Astrocyte (in vitro differentiated cells and primary cell): Measurements from ENCODE around the gene TSPAN14. TPM values are rescaled to one million over a fixed set of nuclear protein-coding genes. Genes with fewer than 3 reads are reported as not detected.

ENCODE experiments used
- DNase-seq: peaks from one replicate; pipeline ENCODE4 v3.0.0-alpha.2; 2010; ENCODE audit warnings: low read depth
- FAIRE-seq: peaks from 2 replicates; lab custom pipeline; 2011; peaks lifted over from hg19 to GRCh38; lab: Jason Lieb, UNC
- H2AFZ ChIP-seq: 2 replicates; pipeline ENCODE4 v1.6.0; 2012; ENCODE audit warnings: low read depth, low read length, inconsistent platforms
- H3K27ac ChIP-seq: 2 replicates; pipeline ENCODE4 v1.5.1; 2011; ENCODE audit warnings: low read depth, low read length, inconsistent platforms
- H3K27me3 ChIP-seq: 2 replicates; pipeline ENCODE4 v1.6.0; 2011; ENCODE audit warnings: low read length, inconsistent platforms; ENCODE audit not compliant: insufficient read depth
- H3K36me3 ChIP-seq: 2 replicates; pipeline ENCODE4 v1.5.1; 2011; ENCODE audit warnings: low read length, inconsistent platforms; ENCODE audit not compliant: insufficient read depth
- H3K4me1 ChIP-seq: 2 replicates; pipeline ENCODE4 v1.5.1; 2011; ENCODE audit warnings: low read length, inconsistent platforms; ENCODE audit not compliant: insufficient read depth
- H3K4me2 ChIP-seq: 2 replicates; pipeline ENCODE4 v1.6.0; 2012; ENCODE audit warnings: low read length, inconsistent platforms
- H3K4me3 ChIP-seq: 2 replicates; pipeline ENCODE4 v1.5.1; 2011; ENCODE audit warnings: low read depth, mild to moderate bottlenecking, low read length, inconsistent platforms; ENCODE audit not compliant: insufficient read depth
- H3K79me2 ChIP-seq: 2 replicates; pipeline ENCODE4 v1.6.0; 2012; ENCODE audit warnings: mild to moderate bottlenecking, low read length, inconsistent platforms; ENCODE audit not compliant: insufficient read depth
- H3K9ac ChIP-seq: 2 replicates; pipeline ENCODE4 v1.6.0; 2012; ENCODE audit warnings: mild to moderate bottlenecking, low read length, inconsistent platforms
- H3K9me3 ChIP-seq: 2 replicates; pipeline ENCODE4 v1.5.1; 2012; ENCODE audit warnings: low read depth, mild to moderate bottlenecking, low read length, inconsistent platforms; ENCODE audit not compliant: insufficient read depth
- H4K20me1 ChIP-seq: 2 replicates; pipeline ENCODE4 v1.6.0; 2012; ENCODE audit warnings: low read length, inconsistent platforms; ENCODE audit not compliant: insufficient read depth
- H3K27ac Mint-ChIP-seq: one replicate; pipeline ENCODE4 v1.8.0; 2021; ENCODE audit warnings: mild to moderate bottlenecking, mixed read lengths; ENCODE audit not compliant: unreplicated experiment
- H3K27me3 Mint-ChIP-seq: one replicate; pipeline ENCODE4 v1.8.0; 2021; ENCODE audit warnings: low read depth, mixed read lengths; ENCODE audit not compliant: unreplicated experiment
- H3K36me3 Mint-ChIP-seq: one replicate; pipeline ENCODE4 v1.8.0; 2021; ENCODE audit warnings: low read depth, mixed read lengths; ENCODE audit not compliant: unreplicated experiment
- H3K4me1 Mint-ChIP-seq: one replicate; pipeline ENCODE4 v1.8.0; 2021; ENCODE audit warnings: low read depth, mixed read lengths; ENCODE audit not compliant: unreplicated experiment
- H3K4me3 Mint-ChIP-seq: one replicate; pipeline ENCODE4 v1.8.0; 2021; ENCODE audit warnings: mild to moderate bottlenecking, moderate library complexity, mixed read lengths; ENCODE audit not compliant: unreplicated experiment
- H3K9me3 Mint-ChIP-seq: one replicate; pipeline ENCODE4 v1.8.0; 2021; ENCODE audit warnings: mild to moderate bottlenecking, mixed read lengths; ENCODE audit not compliant: unreplicated experiment
- CTCF ChIP-seq: IDR thresholded peaks from 2 replicates; pipeline ENCODE4 v1.5.1; 2011; ENCODE audit warnings: low read depth, mild to moderate bottlenecking, inconsistent platforms, low read length, moderate library complexity; ENCODE audit not compliant: insufficient read depth
- EZH2 ChIP-seq: IDR thresholded peaks from 2 replicates; pipeline ENCODE4 v1.6.1; 2012; ENCODE audit warnings: mild to moderate bottlenecking, low read length, inconsistent platforms; ENCODE audit not compliant: insufficient read depth
- total RNA-seq: library from RNA; stranded (reverse); gene quantifications from 2 replicates; pipeline ENCODE4 v1.2.1, GENCODE V29; 2021

Gene TSPAN14
- total RNA-seq, 1 donor from 2014 or later = 140 TPM

DNA sequence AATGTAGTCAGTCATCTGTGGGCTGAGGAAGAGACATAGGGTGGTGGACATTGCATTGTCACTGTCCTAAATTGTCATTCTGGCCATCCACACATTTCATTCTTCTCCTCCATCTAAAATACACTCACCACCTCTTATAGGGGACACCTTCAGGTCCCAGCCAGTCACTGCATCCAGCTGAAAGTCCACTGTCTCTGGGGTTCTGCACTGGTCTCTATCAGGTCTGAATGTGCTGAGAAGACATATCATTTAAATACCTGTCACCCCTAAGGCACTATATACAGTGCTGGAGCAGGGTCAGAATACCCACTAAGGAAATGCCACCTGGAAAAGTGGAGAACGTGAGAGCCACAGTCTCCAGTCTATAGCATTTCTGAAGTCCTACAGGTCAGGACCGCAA lies 113.2 kb downstream of the TSPAN14 start:
- Histone ChIP-seq H3K27ac (no peak overlapping the region), H3K4me3 (no peak overlapping the region), H3K27me3 (no peaks in the 10 kb centered on the region), H2AFZ (no peak overlapping the region), H3K4me2 (no peak overlapping the region), H3K4me1 (no peaks in the 10 kb centered on the region), H3K79me2 (no peaks in the 10 kb centered on the region), H4K20me1 (no peaks in the 10 kb centered on the region), H3K9me3 (no peaks in the 10 kb centered on the region), H3K36me3 (no peaks in the 10 kb centered on the region), H3K9ac (no peak overlapping the region)
- no peaks in the 10 kb centered on the region for H3K4me1 Mint-ChIP-seq
- peaks cover 8% of the 10 kb centered on the region for H3K27me3 Mint-ChIP-seq
- no peaks in the 10 kb centered on the region for H3K36me3 Mint-ChIP-seq
- no peak for TF ChIP-seq EZH2
- TF ChIP-seq CTCF = no peak
- DNase-seq (no peak), FAIRE-seq (no peak)
- H3K27ac Mint-ChIP-seq = no peak overlapping the region
- H3K4me3 Mint-ChIP-seq = no peak overlapping the region
- no peaks in the 10 kb centered on the region for H3K9me3 Mint-ChIP-seq

GRCh38 chr10:80569131-80569895 lies 115.2 kb downstream of the TSPAN14 start:
- Histone ChIP-seq H3K27me3 (no peaks in the 10 kb centered on the region), H2AFZ (no peak overlapping the region), H3K4me3 (no peak overlapping the region), H3K9me3 (no peaks in the 10 kb centered on the region), H3K9ac (no peak overlapping the region), H3K79me2 (no peaks in the 10 kb centered on the region), H3K4me1 (no peaks in the 10 kb centered on the region), H3K4me2 (no peak overlapping the region), H3K27ac (no peak overlapping the region), H3K36me3 (no peaks in the 10 kb centered on the region), H4K20me1 (no peaks in the 10 kb centered on the region)
- Mint-ChIP-seq H3K4me1 (no peaks in the 10 kb centered on the region), H3K36me3 (no peaks in the 10 kb centered on the region), H3K27ac (no peak overlapping the region), H3K4me3 (no peak overlapping the region), H3K9me3 (no peaks in the 10 kb centered on the region), H3K27me3 (peaks cover 8% of the 10 kb centered on the region)
- DNase-seq (no peak), FAIRE-seq (no peak)
- TF ChIP-seq EZH2 (no peak), CTCF (no peak)

DNA sequence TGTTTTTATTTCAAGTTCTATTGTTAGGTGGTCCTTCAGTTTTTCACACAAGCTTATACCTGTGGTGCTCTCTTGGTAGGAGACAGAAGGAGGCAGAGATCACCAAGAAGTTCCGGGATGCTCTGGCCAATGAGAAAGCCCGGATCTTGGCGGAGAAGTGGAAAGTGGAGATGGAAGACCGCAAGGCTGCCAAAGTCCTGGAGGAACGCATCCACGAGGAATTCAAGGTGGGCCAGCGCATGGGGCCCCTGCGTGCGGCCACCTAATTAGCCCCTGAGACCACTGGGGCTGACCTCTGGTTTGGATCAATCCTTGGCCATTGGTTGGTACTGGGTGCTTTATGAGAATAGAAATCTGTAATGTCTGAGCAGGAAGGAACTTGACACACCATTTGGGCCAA lies 117.2 kb downstream of the TSPAN14 start:
- Histone ChIP-seq H3K4me1 (no peaks in the 10 kb centered on the region), H3K4me2 (no peak overlapping the region), H3K79me2 (no peaks in the 10 kb centered on the region), H3K9me3 (no peaks in the 10 kb centered on the region), H3K27ac (no peak overlapping the region), H3K27me3 (no peaks in the 10 kb centered on the region), H3K4me3 (no peak overlapping the region), H3K9ac (no peak overlapping the region), H3K36me3 (no peaks in the 10 kb centered on the region), H4K20me1 (no peaks in the 10 kb centered on the region), H2AFZ (no peak overlapping the region)
- H3K9me3 Mint-ChIP-seq = no peaks in the 10 kb centered on the region
- DNase-seq (no peak), FAIRE-seq (no peak)
- H3K4me1 Mint-ChIP-seq = no peaks in the 10 kb centered on the region
- H3K36me3 Mint-ChIP-seq = no peaks in the 10 kb centered on the region
- TF ChIP-seq EZH2 (no peak), CTCF (no peak)
- no peak overlapping the region for H3K4me3 Mint-ChIP-seq
- no peak overlapping the region for H3K27ac Mint-ChIP-seq
- H3K27me3 Mint-ChIP-seq = peaks cover 8% of the 10 kb centered on the region
